H1 (cell line): ENCODE results near the gene BRD4. TPM values are rescaled to one million over a fixed set of nuclear protein-coding genes. Genes with fewer than 3 reads are reported as not detected.

ENCODE experiments used
- CTCF ChIA-PET: fragments of 300-600 bp; sonication (Branson Sonifier 250); formaldehyde crosslinking; loops from one replicate; lab custom pipeline; 2021; ENCODE audit not compliant: partially characterized antibody; lab: Charles Lee
- POLR2A ChIA-PET: fragments of 300-600 bp; sonication (Branson Sonifier 250); formaldehyde crosslinking; loops from one replicate; lab custom pipeline; 2021; ENCODE audit warnings: inconsistent platforms; ENCODE audit not compliant: partially characterized antibody; lab: Charles Lee
- DNase-seq, 2 experiments: peaks; one replicate each; pipeline versions ENCODE4 v3.0.0 to v3.0.0-alpha.2; 2010 to 2022; ENCODE audit warnings: low spot score in 2 of 2, low read depth in 1 of 2, mixed read lengths in 1 of 2
- FAIRE-seq: peaks from 2 replicates; lab custom pipeline; 2011; peaks lifted over from hg19 to GRCh38; lab: Jason Lieb, UNC
- H2AFZ ChIP-seq: 2 replicates; pipeline ENCODE4 v1.8.1; 2012; ENCODE audit warnings: low read length, inconsistent platforms
- H2AK5ac ChIP-seq: 2 replicates; pipeline ENCODE4 v1.6.1; 2013; ENCODE audit warnings: low read depth, low read length
- H2BK120ac ChIP-seq: replicated peaks from 2 replicates; pipeline ENCODE3; 2013; ENCODE audit warnings: low read depth, low read length, inconsistent platforms
- H2BK12ac ChIP-seq: 2 replicates; pipeline ENCODE4 v1.6.1; 2013; ENCODE audit warnings: low read depth, low read length
- H2BK15ac ChIP-seq: 2 replicates; pipeline ENCODE4 v1.6.1; 2013; ENCODE audit warnings: low read length
- H2BK20ac ChIP-seq: 2 replicates; pipeline ENCODE4 v1.6.1; 2013; ENCODE audit warnings: low read length
- H2BK5ac ChIP-seq: 2 replicates; pipeline ENCODE4 v1.6.1; 2013; ENCODE audit warnings: low read depth, low read length
- H3K14ac ChIP-seq: 2 replicates; pipeline ENCODE4 v1.6.1; 2013; ENCODE audit warnings: inconsistent platforms; ENCODE audit not compliant: insufficient read length
- H3K18ac ChIP-seq: 2 replicates; pipeline ENCODE4 v1.6.1; 2013; ENCODE audit warnings: low read length; ENCODE audit errors: extremely low read depth
- H3K23ac ChIP-seq: 2 replicates; pipeline ENCODE4 v1.6.1; 2013; ENCODE audit warnings: inconsistent platforms; ENCODE audit not compliant: insufficient read length
- H3K23me2 ChIP-seq: 2 replicates; pipeline ENCODE4 v1.6.1; 2013; ENCODE audit warnings: low read depth, low read length
- H3K27ac ChIP-seq: 2 replicates; pipeline ENCODE4 v1.6.1; 2011; ENCODE audit warnings: low read depth, low read length, inconsistent platforms
- H3K27me3 ChIP-seq, 4 experiments: replicated peaks in 1 of 4; 1 replicate in 1 of 4; 2 replicates in 3 of 4; pipeline versions ENCODE4 v1.6.1 to v1.8.1; 2011 to 2013; ENCODE audit warnings: low read length in 3 of 4, mild to moderate bottlenecking in 3 of 4, inconsistent platforms in 2 of 4, mixed read lengths in 2 of 4, moderate library complexity in 1 of 4; ENCODE audit not compliant: control insufficient read depth in 3 of 4, insufficient read depth in 3 of 4; ENCODE audit errors: extremely low read depth in 1 of 4
- H3K36me3 ChIP-seq, 4 experiments: 2 replicates each; pipeline versions ENCODE4 v1.6.1 to v1.8.1; 2011 to 2013; ENCODE audit warnings: mild to moderate bottlenecking in 4 of 4, low read length in 3 of 4, moderate library complexity in 2 of 4, control low read depth in 1 of 4, inconsistent platforms in 1 of 4; ENCODE audit not compliant: insufficient read depth in 4 of 4, control insufficient read depth in 2 of 4
- H3K4ac ChIP-seq: replicated peaks from 2 replicates; pipeline ENCODE3; 2013; ENCODE audit warnings: low read length, low read depth, mixed read lengths, inconsistent platforms; ENCODE audit not compliant: insufficient read length
- H3K4me1 ChIP-seq, 4 experiments: replicated peaks in 1 of 4; 1 replicate in 1 of 4; 2 replicates in 3 of 4; pipeline versions ENCODE4 v1.6.1 to v1.8.1; 2011 to 2013; ENCODE audit warnings: low read length in 3 of 4, inconsistent platforms in 2 of 4, mixed read lengths in 1 of 4; ENCODE audit not compliant: insufficient read depth in 4 of 4, control insufficient read depth in 3 of 4
- H3K4me2 ChIP-seq, 2 experiments: 2 replicates each; pipeline versions ENCODE4 v1.6.1 to v1.8.1; 2011 to 2013; ENCODE audit warnings: low read depth in 2 of 2, low read length in 2 of 2, control low read depth in 1 of 2, inconsistent platforms in 1 of 2, mild to moderate bottlenecking in 1 of 2; ENCODE audit not compliant: insufficient read depth in 1 of 2
- H3K4me3 ChIP-seq, 4 experiments: fragments of 200-600, 300-600 bp in 1 of 4; sonication (generic), shearing (Covaris generic), sonication (Bioruptor Twin) in 1 of 4; 2 replicates each; pipeline versions ENCODE4 v1.5.1 to v1.8.1; 2011 to 2016; ENCODE audit warnings: low read length in 4 of 4, low read depth in 3 of 4, control low read depth in 2 of 4, inconsistent platforms in 2 of 4, mild to moderate bottlenecking in 2 of 4, mixed read lengths in 1 of 4, moderate library complexity in 1 of 4; ENCODE audit not compliant: insufficient read depth in 2 of 4; ENCODE audit errors: extremely low read depth in 1 of 4
- H3K56ac ChIP-seq: replicated peaks from 2 replicates; pipeline ENCODE3; 2013; ENCODE audit warnings: low read depth, mild to moderate bottlenecking, mixed read lengths, low read length, inconsistent platforms; ENCODE audit not compliant: insufficient read length
- H3K79me1 ChIP-seq: 2 replicates; pipeline ENCODE4 v1.6.1; 2013; ENCODE audit warnings: low read depth, low read length, control low read depth
- H3K79me2 ChIP-seq, 2 experiments: 2 replicates each; pipeline versions ENCODE4 v1.6.1 to v1.8.1; 2012 to 2013; ENCODE audit warnings: low read length in 2 of 2, mild to moderate bottlenecking in 2 of 2, inconsistent platforms in 1 of 2; ENCODE audit not compliant: insufficient read depth in 2 of 2, control insufficient read depth in 1 of 2
- H3K9ac ChIP-seq, 4 experiments: replicated peaks in 1 of 4; 1 replicate in 1 of 4; 2 replicates in 3 of 4; pipeline versions ENCODE4 v1.6.1 to v1.8.1; 2011 to 2013; ENCODE audit warnings: low read depth in 3 of 4, low read length in 3 of 4, control low read depth in 2 of 4, mild to moderate bottlenecking in 2 of 4, moderate library complexity in 2 of 4, inconsistent platforms in 1 of 4; ENCODE audit errors: extremely low read depth in 1 of 4
- H3K9me3 ChIP-seq, 2 experiments: 2 replicates each; pipeline versions ENCODE4 v1.6.1 to v1.8.1; 2012 to 2013; ENCODE audit warnings: mild to moderate bottlenecking in 2 of 2, moderate library complexity in 2 of 2, control low read depth in 1 of 2, inconsistent platforms in 1 of 2, low read depth in 1 of 2, low read length in 1 of 2, mixed read lengths in 1 of 2; ENCODE audit not compliant: insufficient read depth in 2 of 2
- H4K20me1 ChIP-seq, 2 experiments: replicated peaks in 1 of 2; 2 replicates each; pipeline versions ENCODE3 to v1.8.1; 2011 to 2013; ENCODE audit warnings: inconsistent platforms in 2 of 2, low read length in 2 of 2, mild to moderate bottlenecking in 1 of 2; ENCODE audit not compliant: insufficient read depth in 2 of 2, control insufficient read depth in 1 of 2
- H4K5ac ChIP-seq: 2 replicates; pipeline ENCODE4 v1.6.1; 2013; ENCODE audit warnings: low read length, low read depth, mixed read lengths, inconsistent platforms; ENCODE audit not compliant: insufficient read length
- H4K8ac ChIP-seq: 2 replicates; pipeline ENCODE4 v1.8.0; 2013; ENCODE audit warnings: mild to moderate bottlenecking, moderate library complexity, low read length, inconsistent platforms; ENCODE audit not compliant: insufficient read depth; ENCODE audit errors: extremely low read depth
- H4K91ac ChIP-seq: replicated peaks from 2 replicates; pipeline ENCODE3; 2013; ENCODE audit warnings: low read length, mixed read lengths, inconsistent platforms; ENCODE audit not compliant: insufficient read length
- EGR1 ChIP-seq: IDR thresholded peaks from 2 replicates; pipeline ENCODE4 v1.6.1; 2011; ENCODE audit warnings: low read depth, low read length, borderline replicate concordance
- WGBS, 2 experiments: shearing (Covaris generic) in 1 of 2; methylation state at CpG; one replicate each; pipeline versions ENCODE4 v1.1.6 to v1.1.7; 2013 to 2015; ENCODE audit warnings: low lambda C conversion rate in 2 of 2, mixed read lengths in 2 of 2, inconsistent platforms in 1 of 2, low coverage in 1 of 2, missing lambda C conversion rate in 1 of 2; ENCODE audit not compliant: insufficient replicate concordance in 2 of 2, insufficient coverage in 1 of 2, insufficient read length in 1 of 2; ENCODE audit errors: extremely low coverage in 1 of 2, missing lambda C conversion rate in 1 of 2; 5-methylcytosine and 5-hydroxymethylcytosine counted together
- polyA plus RNA-seq, 7 experiments: library from polyadenylated mRNA; depleted of rRNA in 3 of 7; stranded (reverse) in 5 of 7; unstranded in 2 of 7; fragments of >200 nt in 5 of 7; fragments of 200-250 nt in 2 of 7; gene quantifications; 1 replicate in 5 of 7; 2 replicates in 1 of 7; 4 replicates in 1 of 7; pipeline versions ENCODE4 v1.2.1 to v1.2.3, GENCODE V29; 2011 to 2013; ENCODE audit warnings: missing spikeins in 2 of 7, mixed read lengths in 2 of 7
- total RNA-seq: library from RNA; stranded (reverse); fragmentation: NEBNext Ultra II Directional; extraction: Animal tissue kit (Norgen Biotek cat#: 25700); gene quantifications from 2 replicates; pipeline ENCODE4 v1.2.1, GENCODE V29; 2021

The BRD4 gene
- total and polyA plus RNA-seq, 2 of the 8 experiments (the other 6 are each of a cell fraction or from before 2014, with no cell fraction given), result 14.1 to 146 TPM

DNA sequence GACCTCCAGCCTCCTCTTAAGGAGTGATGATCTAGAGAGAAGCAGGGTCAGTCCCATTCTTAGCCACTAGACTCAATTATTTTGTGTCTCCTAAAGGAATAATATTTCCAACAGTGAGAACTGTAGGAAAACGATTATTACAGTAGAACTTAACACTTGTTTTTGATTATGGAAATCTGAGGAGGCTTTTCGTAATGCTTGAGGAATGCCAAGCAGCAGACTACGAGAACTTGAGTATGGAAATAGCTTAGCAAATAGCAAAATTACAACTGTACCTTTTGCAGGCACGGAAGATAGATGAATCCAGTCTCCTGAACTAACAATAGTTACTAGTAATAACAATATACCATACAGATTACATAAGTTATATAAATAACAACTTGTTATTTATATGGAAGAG lies 12.2 kb downstream of the BRD4 start:
- no peak overlapping the region for H3K23ac ChIP-seq
- H2AK5ac ChIP-seq, result no peak overlapping the region
- H2BK5ac ChIP-seq, result no peak overlapping the region
- FAIRE-seq (no peak), DNase-seq (no peak)
- H2BK120ac ChIP-seq, result no peak overlapping the region
- no peak overlapping the region for H4K5ac ChIP-seq
- H3K79me2 ChIP-seq, result peaks cover 95 to 98% of the 10 kb centered on the region in 2 experiments
- H3K79me1 ChIP-seq, result peaks cover 23% of the 10 kb centered on the region
- no peak overlapping the region for H3K4me2 ChIP-seq
- H3K9ac ChIP-seq, result no peak overlapping the region
- no peak overlapping the region for H4K8ac ChIP-seq
- H3K18ac ChIP-seq, result no peak overlapping the region
- ChIA-PET POLR2A (interaction anchor here (0.7 to 1.2 kb wide), 3 partner anchors 9 to 99 kb away, joined by 3 read pairs; partner anchors contain the start of gene AKAP8L), CTCF (interaction anchor here (1.6 kb wide), 1 partner anchor 56 kb away, joined by 5 read pairs; no protein-coding TSS in a partner anchor)
- peaks cover 3 to 18% (median 15%) of the 10 kb centered on the region in 4 experiments for H3K4me1 ChIP-seq
- no peaks in the 10 kb centered on the region for H3K36me3 ChIP-seq
- H2BK12ac ChIP-seq, result no peak overlapping the region
- H2AFZ ChIP-seq, result no peak overlapping the region
- H2BK20ac ChIP-seq, result no peak overlapping the region
- H3K23me2 ChIP-seq, result no peaks in the 10 kb centered on the region
- no peak for TF ChIP-seq EGR1
- WGBS, 2 experiments, result 81% methylated on average over 4 of the region's 4 CpGs; no CpG with 5 or more reads in 1 of the 2 experiments
- H4K20me1 ChIP-seq, result peaks cover 61 to 70% of the 10 kb centered on the region in 2 experiments
- H3K4ac ChIP-seq, result no peak overlapping the region
- H3K14ac ChIP-seq, result no peak overlapping the region
- H3K56ac ChIP-seq, result no peak overlapping the region
- no peak overlapping the region for H3K27ac ChIP-seq
- H2BK15ac ChIP-seq, result no peak overlapping the region
- no peak overlapping the region for H3K4me3 ChIP-seq
- H3K27me3 ChIP-seq, result no peaks in the 10 kb centered on the region
- no peaks in the 10 kb centered on the region for H3K9me3 ChIP-seq
- H4K91ac ChIP-seq, result no peak overlapping the region
